ENCODE data around the gene FBP1.

FBP1 gene

DNA sequence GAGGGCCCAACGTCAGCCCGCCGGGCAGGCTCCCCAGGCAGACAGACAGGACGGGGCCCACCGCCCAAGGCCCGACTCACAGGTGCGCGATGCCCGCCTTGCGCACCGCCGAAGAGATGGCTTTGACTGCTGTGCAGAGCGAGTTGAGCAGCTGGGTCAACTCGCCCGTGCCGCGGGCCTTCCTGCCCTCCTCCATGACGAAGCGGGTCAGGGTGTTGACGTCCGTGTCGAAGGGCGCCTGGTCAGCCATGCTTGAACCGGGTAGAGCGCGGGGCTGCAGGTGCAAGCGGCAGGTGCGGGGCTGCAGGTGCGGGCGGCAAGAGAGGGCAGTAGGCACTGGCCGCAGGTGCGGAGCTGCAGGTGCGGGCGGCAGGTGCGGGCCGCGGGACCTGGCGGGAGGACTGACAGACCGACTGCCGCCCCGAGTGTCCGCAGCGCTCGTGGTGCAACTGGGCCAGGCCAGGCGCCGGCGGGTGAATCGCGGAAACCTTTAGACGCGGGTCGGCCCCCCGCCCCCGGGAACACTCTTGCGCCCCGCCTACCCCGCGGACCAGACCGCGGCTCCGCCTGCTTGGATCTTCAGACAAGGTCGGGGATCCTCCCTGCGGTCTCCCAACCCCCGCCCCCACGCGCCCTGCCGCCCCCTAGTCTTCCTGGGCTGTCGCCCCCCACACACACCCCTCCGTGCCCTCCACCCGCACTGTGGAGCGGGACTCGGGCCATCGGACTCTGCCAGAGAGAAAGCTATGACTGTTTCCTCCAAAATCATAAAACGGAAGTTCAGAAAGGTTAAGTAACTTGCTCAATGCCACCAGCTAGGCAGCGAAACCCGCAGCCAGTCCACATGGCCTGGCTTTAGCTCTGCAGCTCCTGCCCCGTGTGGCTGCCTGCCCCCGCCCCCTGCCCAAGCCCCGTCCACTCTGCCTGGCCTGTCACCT lies at the start of gene FBP1:
TSS of gene FBP1 (minus strand) at position 458 of the 938 bp plus-strand sequence. CDS start at position 250, 208 bp downstream.
- DNase-seq, result peak; percentile 67

DNA sequence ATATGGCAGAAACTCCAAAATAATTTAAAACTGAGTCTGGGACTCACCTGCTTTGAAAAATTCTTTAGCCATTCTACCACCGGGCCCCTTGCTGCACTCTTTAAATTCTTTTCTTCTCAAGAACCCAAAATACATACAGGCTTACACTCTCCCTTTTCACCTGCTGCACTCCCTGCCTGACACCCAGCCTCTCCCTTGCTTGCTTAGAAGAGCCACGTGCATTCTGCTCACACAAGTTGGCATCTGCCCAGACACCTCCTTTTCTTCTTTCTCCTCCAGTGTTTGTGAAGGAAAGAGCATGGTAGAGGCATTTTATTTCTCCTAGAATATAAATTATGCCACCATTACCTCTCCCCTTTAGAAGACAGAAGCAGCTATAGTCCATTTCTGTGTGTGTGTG lies 48.1 kb upstream of the FBP1 start:
- DNase-seq, result no peak

DNA sequence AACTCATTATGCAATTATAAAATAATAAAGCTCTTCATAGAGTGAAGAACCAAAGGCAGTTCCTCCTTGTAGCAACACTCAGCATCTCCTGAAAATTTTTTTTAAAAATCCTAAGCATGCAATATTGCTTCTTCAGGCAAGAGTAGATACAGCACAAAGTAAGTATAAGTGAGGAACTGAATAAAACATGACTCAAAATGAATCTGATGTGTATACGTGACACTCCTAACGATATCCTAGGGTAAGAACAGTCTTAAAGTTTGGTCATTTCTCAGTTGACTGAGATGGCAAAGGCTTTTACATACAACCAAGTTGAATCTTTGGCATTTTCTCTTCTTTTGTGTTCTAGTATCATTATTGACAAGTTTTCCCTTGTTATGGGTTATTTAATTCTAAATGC lies 46.0 kb upstream of the FBP1 start:
- no peak for DNase-seq

DNA sequence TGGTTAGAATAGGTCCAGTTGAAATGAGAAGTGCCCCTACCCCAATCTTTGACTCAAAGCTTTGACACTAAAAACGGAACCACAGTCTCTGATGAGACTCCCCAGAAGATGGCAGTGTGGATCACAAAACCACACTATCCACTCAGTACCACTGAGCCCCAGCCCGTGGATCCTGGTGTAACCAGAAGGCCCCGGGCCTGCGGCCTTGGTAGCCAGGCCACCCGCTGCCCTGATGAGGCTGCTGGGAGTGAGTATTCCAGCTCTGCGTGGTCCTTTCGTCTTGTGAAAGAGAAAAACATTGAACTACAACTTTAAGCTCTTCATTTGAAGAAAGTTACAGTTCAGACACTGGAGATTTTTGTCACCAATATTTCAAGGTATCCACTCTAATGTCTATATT lies 42.2 kb upstream of the FBP1 start:
- DNase-seq, result peak; percentile 78

DNA sequence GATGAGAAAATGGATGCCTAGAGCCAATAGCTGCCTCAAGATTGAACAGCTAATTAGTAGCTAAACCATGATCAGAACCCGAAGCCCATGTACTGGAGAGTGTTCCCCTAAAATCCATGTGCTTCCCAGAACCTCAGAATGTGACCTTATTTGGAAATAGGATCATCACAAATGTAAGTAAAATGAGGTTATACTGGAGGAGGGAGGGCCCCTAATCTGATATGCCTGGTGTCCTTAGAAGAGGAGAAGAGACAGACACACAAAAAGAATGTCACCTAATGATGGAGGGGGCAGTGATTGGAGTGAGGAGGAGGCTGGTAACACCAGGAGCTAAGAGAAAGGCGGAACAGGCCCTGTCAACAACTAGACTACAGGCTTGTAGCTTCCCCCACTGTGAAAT lies 41.3 kb upstream of the FBP1 start:
- no peak for DNase-seq

DNA sequence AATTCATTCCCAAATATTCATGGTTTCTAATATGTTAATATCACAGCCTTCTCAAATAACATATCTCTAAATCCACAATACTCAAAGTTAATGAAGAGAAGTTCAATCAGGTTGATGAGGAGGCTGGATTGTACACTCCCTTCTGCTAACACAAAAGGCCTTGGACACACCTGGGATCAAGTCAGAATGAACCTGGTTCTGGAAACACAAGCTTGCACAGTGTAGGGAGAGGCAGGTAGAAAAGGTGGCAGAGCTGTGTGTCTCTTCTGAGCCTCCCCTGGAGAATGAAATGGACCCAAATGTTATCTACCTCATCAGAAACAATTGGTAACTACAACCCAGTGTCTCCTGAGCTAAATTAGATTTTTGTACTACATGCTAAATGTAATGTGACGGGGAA lies 40.7 kb upstream of the FBP1 start:
- DNase-seq, result no peak

- no peak for DNase-seq
Observed at GRCh38 chr9:94679587-94679986, 40.3 kb upstream of the FBP1 start.

DNA sequence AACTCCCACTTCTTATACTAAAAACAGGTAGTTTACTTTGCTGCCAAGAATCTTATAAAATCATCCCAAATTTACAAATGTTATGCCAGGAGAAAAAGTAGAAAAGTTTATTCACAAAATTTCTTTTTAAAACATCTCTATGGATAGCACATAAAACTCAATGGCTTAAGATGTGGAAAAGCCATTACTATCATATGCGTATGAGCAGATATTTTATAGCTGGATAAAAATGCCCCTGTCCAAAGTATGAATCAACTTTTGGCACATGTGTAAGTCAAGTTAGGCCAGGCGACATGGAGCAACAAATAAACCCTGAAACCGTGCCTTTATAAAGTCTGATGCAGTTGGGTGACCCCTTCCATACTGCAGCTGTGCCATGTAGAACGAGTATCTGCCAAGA lies 38.6 kb upstream of the FBP1 start:
- DNase-seq, result no peak

DNA sequence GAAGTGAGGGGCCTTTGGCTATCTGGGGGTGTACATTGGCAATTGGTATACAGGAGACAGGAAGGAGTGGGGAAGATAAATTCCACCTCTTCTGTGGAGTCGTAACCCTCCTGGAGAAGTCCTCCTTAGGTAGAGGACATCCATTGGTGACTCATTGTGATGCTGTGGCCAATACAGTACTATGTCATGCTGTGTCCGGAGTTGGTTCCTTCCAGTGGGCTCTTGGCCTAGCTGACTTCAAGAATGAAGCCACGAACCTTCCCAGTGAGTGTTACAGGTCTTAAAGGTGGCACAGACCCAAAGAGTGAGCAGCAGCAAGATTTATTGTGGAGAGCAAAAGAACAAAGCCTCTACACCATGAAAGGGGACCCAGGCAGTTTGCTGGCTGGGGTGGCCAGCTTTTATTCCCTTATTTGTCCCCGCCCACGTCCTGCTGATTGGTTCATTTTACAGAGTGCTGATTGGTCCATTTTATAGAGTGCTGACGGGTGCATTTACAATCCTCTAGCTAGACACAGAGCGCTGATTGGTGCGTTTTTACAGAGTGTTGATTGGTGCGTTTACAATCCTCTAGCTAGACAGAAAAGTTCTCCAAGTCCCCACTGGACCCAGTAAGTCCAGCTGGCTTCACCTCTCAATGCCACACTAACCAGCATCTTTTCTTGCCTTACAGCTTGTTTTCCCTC lies 37.3 kb upstream of the FBP1 start:
- DNase-seq, result no peak

DNA sequence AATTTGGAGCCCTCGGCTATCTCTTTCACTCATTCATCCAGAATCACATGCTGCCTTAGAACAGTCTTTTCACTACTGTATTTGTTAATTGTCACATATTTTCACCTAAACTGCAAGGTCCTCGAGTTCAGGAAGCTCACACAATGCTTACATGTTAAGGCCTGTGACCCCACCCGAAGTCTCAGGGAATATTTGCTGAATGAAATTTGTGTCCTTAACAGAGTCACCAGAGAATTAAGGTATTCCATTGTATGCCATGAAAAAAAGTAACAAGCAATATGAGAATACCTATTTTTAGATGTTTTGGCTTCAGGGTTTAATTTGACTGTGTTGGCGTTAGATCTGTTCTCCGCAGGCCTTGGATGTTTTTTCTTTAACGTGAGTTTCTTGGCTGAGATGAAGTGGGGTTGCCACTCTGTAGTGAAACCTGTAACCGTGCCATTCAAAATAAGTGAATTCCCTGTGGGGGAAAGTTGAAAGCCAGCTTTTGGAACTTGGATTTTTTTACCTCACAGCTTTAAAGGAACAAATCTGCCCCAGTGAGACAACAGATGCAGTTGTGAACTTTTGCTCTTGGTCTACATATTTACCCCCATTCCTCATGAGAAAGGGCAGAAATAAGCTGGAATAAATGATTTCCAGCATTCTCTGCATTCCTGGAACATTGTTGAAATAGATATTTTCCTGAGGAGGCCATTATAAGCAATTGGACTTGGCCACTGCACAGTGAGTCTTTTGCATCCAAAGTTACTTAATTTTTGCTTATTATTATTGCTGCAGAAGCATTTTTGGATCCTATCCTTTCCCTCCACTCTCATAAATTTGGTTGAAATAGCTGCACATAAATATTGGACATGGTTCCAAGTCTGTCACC lies 35.9 kb upstream of the FBP1 start:
- no peak for DNase-seq

GRCh38 chr9:94672811-94673487 lies 33.6 kb upstream of the FBP1 start:
- no peak for DNase-seq

- DNase-seq, result no peak
Observed at GRCh38 chr9:94668928-94669729, 29.8 kb upstream of the FBP1 start.

DNA sequence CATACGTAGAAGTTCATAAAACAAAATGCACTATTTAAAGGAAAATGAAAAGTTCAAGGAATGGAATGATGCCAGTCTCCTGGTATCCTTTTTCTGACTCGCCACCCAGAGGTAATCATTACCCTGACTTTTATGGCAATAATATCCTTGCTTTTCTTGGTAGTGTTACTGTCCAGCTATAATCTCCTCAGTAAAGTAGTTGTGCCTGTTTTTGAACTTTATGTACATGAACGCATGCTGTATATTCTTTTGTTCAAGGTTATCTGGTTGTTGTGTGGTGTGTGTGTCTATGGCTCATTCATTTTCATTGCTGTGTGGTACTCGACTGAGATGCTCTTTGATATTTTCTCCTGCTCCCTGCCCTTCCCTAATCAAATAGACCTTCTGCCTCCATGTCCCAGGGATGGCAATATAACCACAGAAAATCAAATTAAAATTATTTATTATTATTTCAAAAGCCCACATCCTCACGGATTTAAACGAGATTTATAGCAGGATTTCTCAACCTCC lies 29.2 kb upstream of the FBP1 start:
- no peak for DNase-seq

DNA sequence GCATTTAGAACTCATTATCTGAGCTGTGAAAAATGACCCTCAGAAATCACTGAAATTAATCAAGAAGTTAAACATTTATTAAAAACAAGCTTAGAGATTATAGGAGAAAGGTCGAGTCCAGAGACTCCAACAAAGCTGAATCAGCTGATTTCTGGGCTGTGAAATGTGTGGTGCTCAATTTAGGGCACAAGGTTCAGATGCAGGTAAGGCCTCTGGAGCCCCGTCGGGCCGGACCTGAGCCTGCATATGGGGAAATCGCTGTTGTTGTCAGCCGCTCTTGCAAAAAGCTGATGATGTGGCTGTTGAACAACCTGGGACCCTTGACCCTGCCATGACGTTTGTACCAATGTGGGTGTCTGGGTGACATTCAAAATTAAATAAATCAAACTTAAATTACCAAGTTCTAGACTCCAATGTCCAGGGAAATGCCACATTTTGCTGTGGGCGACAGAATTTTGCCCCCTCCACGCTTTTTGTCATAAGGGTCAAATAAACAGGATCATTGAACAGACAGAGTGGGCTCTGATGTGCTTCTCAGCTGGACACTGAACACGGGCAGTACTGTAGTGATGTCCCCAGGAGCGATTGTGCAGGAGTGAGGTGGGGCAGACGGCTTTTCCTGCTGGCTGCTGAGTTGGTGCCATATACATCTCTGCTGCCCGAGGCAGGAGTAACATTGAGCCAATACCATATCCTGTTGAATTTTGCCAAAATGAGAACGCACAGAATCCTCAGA lies 27.2 kb upstream of the FBP1 start:
- DNase-seq, result no peak

- DNase-seq, result no peak
Observed at GRCh38 chr9:94665613-94666012, 26.3 kb upstream of the FBP1 start.

GRCh38 chr9:94664801-94665200 lies 25.5 kb upstream of the FBP1 start:
- no peak for DNase-seq

DNA sequence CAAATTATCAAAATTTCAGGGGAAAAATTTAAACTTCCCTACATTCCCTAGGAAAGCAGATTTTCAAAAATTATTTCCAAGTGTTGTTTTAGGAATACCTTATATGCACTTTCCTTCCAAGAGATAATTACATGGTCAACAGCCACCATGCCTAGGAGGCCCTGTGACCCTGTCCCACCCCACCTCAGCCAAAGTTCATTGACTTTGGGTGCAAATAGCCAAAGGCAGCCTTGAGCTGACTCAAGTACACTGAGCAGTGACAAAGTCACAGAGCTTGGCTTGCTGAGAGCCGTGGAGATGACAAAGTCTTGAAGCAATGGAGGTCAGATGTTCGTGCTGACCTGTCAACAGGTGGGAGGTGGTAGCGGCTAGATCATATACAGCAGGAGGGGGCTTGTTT lies 24.3 kb upstream of the FBP1 start:
- DNase-seq, result no peak

DNA sequence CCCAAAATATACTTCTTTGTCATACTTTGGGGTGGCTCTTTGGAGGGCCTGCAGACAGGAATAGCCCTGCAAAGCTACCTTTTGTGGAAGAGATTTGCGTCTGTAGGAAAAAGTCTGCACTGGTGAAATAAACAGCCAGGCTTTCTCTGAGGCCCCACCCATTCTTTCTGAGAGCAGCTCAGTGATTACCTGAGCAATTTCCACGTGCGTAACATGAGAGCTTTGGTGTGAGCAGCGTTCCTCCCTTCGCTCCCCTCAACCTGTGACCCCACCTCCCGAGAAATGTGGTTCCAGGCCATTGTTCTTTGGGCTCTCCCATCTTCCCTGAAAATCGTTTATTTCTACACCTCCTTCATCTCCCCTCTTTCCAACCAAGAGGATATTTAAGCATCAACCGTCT lies 23.8 kb upstream of the FBP1 start:
- DNase-seq, result no peak

DNA sequence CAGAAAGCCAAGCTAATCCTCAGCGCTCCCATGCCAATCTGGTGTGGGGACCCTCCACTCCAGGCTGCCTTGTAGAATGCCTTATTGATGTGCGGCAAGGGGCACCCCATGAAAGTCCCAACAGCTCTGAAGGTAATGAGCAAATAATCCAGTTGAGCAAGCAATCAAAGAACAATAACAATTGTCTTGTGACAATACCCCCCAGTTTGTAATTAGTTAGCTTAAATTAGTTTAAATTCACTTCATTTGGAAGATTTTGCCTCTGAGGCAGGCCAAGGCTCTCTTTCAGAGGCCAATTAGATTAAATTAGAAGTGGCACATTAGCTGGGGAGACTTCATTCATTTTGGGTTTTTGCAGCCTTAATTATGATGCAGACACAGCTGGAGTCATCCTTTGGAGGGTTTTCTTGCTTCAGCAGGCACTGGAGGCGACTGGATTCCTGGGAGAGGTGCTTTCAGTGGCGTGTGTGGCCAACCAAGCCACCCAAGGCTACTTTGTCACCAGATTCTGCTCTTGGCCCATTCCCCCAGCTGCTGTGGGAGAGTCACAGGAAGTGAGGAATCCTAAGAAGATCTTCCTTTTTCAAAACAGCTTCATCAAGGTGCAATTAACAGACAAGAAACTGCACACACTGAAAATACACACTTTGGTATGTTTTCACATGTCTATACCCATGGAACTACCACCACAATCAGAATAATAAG lies 17.9 kb upstream of the FBP1 start:
- DNase-seq, result peak; percentile 84

DNA sequence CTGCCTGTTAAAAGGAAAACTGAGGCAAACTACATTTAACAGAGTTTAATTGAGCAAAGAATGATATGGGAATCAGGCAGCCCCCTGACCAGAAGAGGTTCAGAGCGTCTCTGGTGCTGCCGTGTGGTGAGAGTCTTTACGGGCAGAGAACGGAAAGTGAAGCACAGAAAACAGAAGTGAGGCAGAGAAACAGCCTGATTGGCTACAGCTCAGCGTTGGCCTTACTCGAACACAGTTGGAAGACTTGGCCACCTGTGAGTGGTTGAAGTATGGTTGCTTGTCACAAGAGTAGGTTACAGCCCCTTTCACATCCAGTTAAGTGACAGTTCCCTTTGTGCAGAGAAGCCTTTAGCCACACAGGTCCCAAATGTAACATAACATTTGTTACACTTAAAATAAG lies 16.9 kb upstream of the FBP1 start:
- DNase-seq, result peak; percentile 46
